ENCODE results near the gene REXO1. TPM values are rescaled to one million over a fixed set of nuclear protein-coding genes. Genes with fewer than 3 reads are reported as not detected.

The REXO1 gene
- polyA plus RNA-seq, 2 of the 4 experiments (the other 2 are of a cell fraction), result 5.6 to 13.8 TPM

DNA sequence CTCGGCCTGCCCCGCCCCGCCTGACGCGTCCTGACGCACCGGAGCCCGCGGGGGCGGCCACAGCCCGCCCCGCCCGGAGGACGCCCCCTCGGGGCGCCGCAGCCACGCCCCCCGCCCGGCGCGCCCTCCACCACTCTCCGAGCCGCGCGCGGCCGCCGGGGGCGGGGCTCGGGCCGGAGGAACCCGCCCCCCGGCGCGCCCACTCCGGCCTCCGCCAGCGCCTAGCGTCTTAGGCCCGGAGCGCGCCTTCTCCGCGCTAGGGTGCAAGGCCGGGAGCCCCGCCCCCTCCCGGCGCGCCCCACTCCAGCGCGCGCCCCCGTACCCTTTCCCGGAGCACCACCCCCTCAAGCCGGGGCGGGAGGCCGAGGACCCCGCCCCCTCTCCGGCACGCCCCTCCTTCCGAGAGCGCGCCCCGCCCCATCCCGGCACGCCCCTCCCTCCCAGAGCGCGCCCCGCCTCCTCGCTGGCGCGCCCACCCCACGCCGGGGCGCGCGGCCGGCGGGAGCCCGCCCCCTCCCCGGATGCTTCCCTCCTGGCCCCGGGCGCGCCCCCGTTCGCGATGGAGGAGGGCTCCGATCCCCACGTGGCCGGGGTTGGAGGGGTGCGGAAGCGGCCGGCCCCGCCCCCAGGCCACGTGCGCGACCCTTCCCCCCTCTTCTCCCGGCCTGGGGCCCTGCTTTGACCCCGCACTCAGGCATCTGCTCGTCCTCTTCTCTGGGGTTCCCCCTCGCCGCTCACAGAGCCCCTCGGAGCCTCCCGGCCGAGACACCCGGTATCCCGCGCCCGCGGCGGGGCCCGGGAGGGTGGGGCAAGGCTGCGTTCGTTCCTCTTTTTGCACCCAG is 15.6 kb upstream of the REXO1 start:
- FAIRE-seq (no peak), DNase-seq (ENCODE audit: low read depth in 1 of 2, low spot score in 1 of 2) (peak in 1 of 2 experiments; percentile 94), ATAC-seq (peak; percentile 54 to 67)
- Histone ChIP-seq H3K9me3 (no peaks in the 10 kb centered on the region), H3K27ac (peak overlapping the region; percentile 99 to 100), H3K4me3 (peak overlapping the region; percentile 68), H3K4me1 (peaks cover 29% of the 10 kb centered on the region), H3K4me2 (peak overlapping the region; percentile 78)
- WGBS (ENCODE audit: missing lambda C conversion rate), result no CpG with 5 or more reads among the region's 115 CpGs
- ChIA-PET CTCF (interaction anchor here (0.7 to 1.3 kb wide), 5 partner anchors 8 to 31 kb away, joined by 3 to 10 read pairs (median 4); no protein-coding TSS in a partner anchor), POLR2A (interaction anchor here (0.6 to 1.4 kb wide), 4 partner anchors 8 to 34 kb away, joined by 3 to 5 read pairs (median 4); no protein-coding TSS in a partner anchor)
- peak in 1 of 2 experiments; percentile 56; a peak in 3 of 5 replicates for TF ChIP-seq JUN (IDR thresholded peaks at IDR 0.05)
- TF ChIP-seq CHD4 (IDR thresholded peaks at IDR 0.05; ENCODE audit: borderline replicate concordance), result no peak
- no peak for TF ChIP-seq CEBPB (IDR thresholded peaks at IDR 0.05)
- TF ChIP-seq, protein P1, sequence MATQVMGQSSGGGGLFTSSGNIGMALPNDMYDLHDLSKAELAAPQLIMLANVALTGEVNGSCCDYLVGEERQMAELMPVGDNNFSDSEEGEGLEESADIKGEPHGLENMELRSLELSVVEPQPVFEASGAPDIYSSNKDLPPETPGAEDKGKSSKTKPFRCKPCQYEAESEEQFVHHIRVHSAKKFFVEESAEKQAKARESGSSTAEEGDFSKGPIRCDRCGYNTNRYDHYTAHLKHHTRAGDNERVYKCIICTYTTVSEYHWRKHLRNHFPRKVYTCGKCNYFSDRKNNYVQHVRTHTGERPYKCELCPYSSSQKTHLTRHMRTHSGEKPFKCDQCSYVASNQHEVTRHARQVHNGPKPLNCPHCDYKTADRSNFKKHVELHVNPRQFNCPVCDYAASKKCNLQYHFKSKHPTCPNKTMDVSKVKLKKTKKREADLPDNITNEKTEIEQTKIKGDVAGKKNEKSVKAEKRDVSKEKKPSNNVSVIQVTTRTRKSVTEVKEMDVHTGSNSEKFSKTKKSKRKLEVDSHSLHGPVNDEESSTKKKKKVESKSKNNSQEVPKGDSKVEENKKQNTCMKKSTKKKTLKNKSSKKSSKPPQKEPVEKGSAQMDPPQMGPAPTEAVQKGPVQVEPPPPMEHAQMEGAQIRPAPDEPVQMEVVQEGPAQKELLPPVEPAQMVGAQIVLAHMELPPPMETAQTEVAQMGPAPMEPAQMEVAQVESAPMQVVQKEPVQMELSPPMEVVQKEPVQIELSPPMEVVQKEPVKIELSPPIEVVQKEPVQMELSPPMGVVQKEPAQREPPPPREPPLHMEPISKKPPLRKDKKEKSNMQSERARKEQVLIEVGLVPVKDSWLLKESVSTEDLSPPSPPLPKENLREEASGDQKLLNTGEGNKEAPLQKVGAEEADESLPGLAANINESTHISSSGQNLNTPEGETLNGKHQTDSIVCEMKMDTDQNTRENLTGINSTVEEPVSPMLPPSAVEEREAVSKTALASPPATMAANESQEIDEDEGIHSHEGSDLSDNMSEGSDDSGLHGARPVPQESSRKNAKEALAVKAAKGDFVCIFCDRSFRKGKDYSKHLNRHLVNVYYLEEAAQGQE (IDR thresholded peaks at IDR 0.05), result no peak
- TF ChIP-seq MYC (IDR thresholded peaks at IDR 0.05; ENCODE audit: borderline replicate concordance, low read length), result peak; percentile 99
- TF ChIP-seq SMC3 (IDR thresholded peaks at IDR 0.05), result no peak
- TF ChIP-seq, protein P2, sequence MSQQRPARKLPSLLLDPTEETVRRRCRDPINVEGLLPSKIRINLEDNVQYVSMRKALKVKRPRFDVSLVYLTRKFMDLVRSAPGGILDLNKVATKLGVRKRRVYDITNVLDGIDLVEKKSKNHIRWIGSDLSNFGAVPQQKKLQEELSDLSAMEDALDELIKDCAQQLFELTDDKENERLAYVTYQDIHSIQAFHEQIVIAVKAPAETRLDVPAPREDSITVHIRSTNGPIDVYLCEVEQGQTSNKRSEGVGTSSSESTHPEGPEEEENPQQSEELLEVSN (IDR thresholded peaks at IDR 0.05; ENCODE audit: borderline replicate concordance, low read depth), result 0 out of 2 replicates have a peak, but pooled peaks have one; percentile 9
- no peak for TF ChIP-seq TP53 (CRISPR knock-in tag; IDR thresholded peaks at IDR 0.05)
- TF ChIP-seq, protein P3, sequence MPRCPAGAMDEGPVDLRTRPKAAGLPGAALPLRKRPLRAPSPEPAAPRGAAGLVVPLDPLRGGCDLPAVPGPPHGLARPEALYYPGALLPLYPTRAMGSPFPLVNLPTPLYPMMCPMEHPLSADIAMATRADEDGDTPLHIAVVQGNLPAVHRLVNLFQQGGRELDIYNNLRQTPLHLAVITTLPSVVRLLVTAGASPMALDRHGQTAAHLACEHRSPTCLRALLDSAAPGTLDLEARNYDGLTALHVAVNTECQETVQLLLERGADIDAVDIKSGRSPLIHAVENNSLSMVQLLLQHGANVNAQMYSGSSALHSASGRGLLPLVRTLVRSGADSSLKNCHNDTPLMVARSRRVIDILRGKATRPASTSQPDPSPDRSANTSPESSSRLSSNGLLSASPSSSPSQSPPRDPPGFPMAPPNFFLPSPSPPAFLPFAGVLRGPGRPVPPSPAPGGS (IDR thresholded peaks at IDR 0.05), result 0 out of 3 replicates have a peak, but pooled peaks have one; percentile 46
- TF ChIP-seq, protein P4, sequence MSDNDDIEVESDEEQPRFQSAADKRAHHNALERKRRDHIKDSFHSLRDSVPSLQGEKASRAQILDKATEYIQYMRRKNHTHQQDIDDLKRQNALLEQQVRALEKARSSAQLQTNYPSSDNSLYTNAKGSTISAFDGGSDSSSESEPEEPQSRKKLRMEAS (IDR thresholded peaks at IDR 0.05), result peak; percentile 98
- TF ChIP-seq, protein P5, sequence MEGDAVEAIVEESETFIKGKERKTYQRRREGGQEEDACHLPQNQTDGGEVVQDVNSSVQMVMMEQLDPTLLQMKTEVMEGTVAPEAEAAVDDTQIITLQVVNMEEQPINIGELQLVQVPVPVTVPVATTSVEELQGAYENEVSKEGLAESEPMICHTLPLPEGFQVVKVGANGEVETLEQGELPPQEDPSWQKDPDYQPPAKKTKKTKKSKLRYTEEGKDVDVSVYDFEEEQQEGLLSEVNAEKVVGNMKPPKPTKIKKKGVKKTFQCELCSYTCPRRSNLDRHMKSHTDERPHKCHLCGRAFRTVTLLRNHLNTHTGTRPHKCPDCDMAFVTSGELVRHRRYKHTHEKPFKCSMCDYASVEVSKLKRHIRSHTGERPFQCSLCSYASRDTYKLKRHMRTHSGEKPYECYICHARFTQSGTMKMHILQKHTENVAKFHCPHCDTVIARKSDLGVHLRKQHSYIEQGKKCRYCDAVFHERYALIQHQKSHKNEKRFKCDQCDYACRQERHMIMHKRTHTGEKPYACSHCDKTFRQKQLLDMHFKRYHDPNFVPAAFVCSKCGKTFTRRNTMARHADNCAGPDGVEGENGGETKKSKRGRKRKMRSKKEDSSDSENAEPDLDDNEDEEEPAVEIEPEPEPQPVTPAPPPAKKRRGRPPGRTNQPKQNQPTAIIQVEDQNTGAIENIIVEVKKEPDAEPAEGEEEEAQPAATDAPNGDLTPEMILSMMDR (IDR thresholded peaks at IDR 0.05), result no peak
- no peak for TF ChIP-seq KDM5A (IDR thresholded peaks at IDR 0.05)
- TF ChIP-seq RFX5 (IDR thresholded peaks at IDR 0.05), result no peak
- peak; percentile 66; the same call in 1 of the 2 replicates for TF ChIP-seq NPAS2 (CRISPR knock-in tag; IDR thresholded peaks at IDR 0.05; ENCODE audit: borderline replicate concordance)
- no peak for TF ChIP-seq TFCP2L1 (CRISPR knock-in tag; IDR thresholded peaks at IDR 0.05)
- TF ChIP-seq, protein P6, sequence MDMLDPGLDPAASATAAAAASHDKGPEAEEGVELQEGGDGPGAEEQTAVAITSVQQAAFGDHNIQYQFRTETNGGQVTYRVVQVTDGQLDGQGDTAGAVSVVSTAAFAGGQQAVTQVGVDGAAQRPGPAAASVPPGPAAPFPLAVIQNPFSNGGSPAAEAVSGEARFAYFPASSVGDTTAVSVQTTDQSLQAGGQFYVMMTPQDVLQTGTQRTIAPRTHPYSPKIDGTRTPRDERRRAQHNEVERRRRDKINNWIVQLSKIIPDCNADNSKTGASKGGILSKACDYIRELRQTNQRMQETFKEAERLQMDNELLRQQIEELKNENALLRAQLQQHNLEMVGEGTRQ (IDR thresholded peaks at IDR 0.05), result peak; percentile 83
- TF ChIP-seq GATA3 (IDR thresholded peaks at IDR 0.05; ENCODE audit: borderline replicate concordance), result no peak
- TF ChIP-seq POLR2AphosphoS2 (conservative IDR thresholded peaks at IDR 0.05; ENCODE audit: low read length), result no peak
- no peak for TF ChIP-seq CBX2 (IDR thresholded peaks at IDR 0.05; ENCODE audit: borderline replicate concordance, low read depth)
- no peak for TF ChIP-seq ZC3H11A (IDR thresholded peaks at IDR 0.05)

Data from A549 (cell line).